Dedifferentiated amniotic fluid mesenchymal stem cell (primary cell): Measurements from ENCODE around the gene TMED1.
"Not testable (repeated sequence)": the region's sequence is repeated elsewhere in the genome, so short reads cannot be mapped to it uniquely, and the experiment has no call there.

Experiments
- DNase-seq: peaks from one replicate; pipeline ENCODE4 v3.0.0-alpha.2; 2016; ENCODE audit errors: extremely low spot score

Gene TMED1, protein sequence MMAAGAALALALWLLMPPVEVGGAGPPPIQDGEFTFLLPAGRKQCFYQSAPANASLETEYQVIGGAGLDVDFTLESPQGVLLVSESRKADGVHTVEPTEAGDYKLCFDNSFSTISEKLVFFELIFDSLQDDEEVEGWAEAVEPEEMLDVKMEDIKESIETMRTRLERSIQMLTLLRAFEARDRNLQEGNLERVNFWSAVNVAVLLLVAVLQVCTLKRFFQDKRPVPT

DNA sequence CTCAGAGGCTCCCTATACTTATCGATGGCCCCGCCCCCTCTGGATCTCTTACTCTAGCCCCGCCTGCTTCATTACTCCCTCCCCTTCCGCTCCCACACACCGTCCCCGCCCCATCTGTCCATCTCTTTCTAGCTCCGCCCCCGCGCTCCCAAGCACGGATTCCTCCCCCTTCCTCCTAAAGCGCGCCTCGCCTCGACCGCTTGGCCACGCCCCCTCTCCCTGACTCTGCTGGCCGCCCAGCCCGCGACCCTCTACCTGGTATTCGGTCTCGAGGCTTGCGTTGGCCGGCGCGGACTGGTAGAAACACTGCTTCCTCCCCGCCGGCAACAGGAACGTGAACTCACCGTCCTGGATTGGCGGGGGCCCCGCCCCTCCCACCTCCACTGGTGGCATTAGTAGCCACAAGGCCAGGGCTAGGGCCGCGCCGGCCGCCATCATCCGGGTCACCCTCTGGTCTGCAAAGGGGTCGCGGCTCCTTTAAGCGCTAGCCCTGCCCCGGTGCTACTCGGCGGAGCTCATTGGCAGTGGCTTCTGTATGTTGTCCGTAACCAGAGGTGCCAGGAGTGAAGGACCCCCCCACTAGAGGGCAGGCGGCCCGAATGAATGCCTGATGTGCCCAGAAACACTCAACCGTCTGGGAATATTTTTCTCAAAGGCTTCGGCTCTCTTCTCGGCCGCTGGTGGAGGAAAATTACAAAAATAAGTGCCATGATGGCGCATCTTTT lies at the start of gene TMED1:
TSS of gene TMED1 (minus strand) at position 459 of the 725 bp plus-strand sequence. CDS start at position 438, 21 bp downstream.
- peak; percentile 99 for DNase-seq

DNA sequence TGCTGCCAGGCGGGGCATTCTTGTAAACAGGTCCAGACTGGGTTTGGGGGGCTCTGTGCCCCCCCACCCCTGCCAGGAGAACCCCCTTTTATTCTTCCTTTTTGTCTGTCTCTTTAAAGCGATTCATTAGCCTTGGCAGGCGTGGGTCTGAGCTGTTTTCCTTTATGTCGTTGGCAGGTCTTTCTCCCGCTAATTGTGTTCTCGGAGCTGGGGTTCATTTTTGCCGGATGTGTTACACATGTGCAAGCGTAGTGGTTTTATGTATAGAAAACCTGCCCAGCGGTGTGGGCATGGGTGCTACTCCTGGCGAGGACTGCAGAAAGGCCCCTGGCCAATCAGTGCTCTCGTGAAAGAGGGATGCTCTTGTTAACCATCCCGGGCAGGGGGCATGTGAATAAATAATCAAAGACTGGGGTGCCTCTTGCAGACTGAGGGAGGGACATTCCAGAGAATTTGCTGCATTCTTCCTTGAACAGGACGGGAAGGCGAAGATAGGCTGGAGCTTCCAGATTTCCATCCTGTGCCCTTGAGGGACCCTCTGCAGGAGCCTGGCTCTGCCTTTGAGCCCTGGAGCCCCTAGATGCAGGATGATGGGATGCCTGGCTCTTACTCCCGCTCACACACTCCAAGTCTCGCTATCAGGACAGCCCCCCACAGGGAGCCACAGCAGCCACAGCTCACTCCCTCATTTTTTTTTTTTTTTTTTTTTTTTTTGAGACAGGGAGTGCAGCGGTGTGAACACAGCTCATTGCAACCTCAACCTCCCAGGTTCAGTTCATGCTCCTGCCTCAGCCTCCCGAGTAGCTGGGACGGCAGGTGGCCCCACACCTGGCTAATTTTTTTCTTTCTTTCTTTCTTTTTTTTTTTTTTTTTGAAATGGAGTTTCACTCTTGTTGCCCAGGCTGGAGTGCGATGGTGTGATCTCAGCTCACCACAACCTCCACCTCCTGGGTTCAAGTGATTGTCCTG lies 49.5 kb upstream of the TMED1 start:
- DNase-seq: no peak

DNA sequence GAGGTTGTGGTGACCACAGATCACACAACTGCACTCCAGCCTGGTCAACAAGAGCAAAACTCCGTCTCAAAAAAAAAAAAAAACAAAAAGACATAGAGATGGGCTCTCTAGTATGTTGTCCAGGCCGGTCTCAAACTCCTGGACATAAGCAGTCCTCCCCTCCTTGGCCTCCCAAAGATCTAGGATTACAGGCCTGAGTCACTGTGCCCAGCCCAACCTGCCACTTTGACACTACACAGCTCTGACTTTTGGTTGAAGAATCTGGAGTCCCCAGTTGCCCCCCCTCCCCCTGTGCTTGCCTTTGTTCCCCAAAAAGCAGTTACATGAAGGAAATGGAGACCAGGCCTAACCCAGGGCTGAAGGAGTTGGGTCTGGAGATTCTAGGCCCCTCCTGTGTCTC lies 48.3 kb upstream of the TMED1 start:
- peak; percentile 91 for DNase-seq

DNA sequence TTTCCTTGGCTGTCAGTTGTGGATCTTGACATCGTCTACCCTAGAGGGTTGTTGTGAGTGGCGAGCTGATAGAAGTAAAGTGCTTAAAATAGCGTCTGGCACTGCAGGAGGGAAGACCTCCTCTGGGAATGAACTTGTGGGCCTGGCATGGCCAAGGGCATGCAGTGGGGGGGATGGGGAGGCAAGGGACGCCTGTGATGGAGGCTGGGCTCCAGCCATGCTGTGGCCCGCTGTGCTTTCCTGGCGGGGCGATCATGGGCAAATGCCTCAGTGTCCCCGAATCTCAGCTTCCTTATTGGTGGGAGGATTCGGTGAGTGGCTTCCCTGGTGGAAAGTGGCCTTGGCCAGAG lies 46.1 kb upstream of the TMED1 start:
- no peak for DNase-seq

DNA sequence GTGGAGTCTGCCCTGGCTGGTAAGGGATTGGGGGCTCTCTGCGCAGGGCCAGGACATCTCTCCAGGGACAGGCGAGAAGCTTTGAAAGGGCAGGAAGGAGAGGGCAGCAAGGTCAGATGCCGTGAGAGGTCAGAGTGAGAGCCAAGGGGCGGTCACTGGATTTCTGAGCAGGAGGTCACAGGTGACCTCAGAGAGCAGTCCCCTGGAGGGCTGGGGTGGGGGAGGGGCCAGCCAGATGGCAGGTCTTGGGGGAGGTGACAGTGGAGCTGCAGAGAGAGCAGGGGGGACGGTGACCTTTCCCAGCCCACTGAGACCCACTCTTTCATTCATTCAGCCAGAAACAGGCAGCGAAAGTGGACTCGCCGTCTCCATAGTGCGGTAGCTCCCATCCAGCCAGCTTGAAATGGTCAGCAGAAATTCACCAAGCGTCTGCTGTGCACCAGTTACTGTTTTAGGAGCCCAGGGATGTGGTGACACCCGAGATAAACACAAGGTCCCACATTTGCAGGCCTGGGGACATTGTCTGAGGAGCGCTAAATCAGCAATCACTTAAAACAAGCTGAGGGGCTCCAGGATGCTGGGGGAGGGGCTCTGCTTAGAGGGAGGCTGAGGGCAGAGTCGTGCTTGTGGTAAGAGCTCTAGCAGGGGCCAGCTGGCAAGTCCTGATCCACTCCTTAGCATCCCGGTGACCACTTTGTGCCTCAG lies 45.5 kb upstream of the TMED1 start:
- no peak for DNase-seq

DNA sequence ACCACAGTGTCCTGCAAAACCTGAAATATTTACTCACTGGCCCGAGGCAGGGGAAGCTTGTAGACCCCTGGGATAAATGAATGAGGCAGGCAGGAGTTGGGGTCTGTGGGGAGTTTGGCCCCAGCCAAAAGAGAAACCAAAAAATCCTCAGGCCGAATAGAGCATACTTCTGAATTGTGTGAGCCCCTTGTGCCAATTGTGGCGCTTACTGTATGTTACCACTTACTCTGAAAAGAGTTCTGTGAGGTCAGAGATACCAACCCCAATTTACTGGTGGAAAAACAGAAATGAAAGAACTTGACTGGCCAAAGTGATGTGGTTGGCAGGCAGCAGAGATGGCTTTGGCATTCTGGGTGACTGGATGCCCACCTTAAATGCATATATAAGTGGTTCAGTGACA lies 42.2 kb upstream of the TMED1 start:
- DNase-seq: no peak

DNA sequence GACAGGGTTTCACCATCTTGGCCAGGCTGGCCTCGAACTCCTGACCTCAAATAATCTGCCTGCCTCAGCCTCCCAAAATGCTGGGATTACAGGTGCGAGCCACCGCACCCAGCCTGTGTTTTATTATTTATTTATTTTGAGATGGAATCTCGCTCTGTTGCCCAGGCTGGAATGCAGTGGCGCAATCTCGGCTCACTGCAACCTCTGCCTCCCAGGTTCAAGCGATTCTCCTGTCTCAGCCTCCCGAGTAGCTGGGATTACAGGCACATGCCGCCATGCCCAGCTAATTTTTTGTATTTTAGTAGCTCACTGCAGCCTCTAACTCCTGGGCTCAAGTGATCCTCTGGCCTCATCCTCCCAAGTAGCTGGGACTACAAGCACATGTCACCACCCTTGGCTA lies 41.6 kb upstream of the TMED1 start:
- DNase-seq: not testable (repeated sequence)

DNA sequence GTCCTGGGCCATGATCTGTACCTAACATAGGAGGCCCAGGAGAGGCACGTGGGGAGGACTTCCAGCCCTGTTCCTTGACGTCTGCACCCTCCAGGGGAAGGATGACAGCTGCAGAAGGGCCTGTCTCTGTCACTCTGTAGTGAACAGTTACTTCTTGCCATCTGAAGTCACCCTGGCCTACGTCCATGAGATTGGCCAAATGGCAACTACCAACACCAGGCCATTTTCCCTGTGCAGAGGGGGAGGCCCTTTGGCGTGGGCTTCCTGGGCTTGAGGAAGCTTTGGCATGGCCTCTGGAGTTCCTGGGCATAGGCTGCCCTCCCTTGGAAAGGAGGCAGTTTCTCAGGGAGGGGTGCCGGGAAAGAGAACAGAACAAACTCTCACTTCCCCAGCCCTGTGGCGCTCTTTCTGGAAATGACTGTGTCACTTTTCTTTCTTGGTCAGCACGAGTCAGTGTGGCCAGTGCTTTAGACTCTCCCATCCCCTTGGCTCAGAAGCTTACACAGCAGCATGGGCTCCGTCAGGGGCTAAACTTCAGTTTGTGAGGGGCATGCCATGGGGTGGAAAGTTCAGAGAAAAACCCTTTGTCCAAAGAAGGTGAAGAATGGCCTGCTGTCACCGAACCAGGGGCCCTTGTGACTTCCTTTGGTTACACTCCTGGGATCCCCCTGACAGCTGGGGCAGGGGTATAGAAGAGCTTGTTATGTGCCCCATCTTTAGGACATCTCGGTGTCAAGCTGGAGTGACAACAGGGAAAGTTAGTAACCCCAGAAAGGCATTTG lies 40.6 kb upstream of the TMED1 start:
- no peak for DNase-seq

DNA sequence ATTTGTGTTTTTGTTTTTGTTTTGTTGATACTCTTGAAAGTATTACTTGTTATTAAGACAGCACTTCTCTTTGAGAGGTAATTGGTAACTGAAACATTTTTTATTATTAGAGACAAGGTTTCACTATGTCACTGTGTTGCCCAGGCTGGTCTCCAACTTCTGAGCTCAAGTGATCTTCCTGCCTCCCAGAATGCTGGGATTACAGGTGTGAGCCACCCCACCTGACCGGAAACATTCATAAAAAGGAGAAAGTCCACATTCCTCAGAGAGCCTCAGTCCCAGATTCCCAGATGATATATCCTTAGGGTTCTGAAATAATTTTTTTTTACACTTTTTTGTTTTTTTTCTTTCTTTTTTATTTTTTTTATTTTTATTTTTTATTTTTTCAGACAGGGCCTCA lies 38.0 kb upstream of the TMED1 start:
- no peak for DNase-seq

DNA sequence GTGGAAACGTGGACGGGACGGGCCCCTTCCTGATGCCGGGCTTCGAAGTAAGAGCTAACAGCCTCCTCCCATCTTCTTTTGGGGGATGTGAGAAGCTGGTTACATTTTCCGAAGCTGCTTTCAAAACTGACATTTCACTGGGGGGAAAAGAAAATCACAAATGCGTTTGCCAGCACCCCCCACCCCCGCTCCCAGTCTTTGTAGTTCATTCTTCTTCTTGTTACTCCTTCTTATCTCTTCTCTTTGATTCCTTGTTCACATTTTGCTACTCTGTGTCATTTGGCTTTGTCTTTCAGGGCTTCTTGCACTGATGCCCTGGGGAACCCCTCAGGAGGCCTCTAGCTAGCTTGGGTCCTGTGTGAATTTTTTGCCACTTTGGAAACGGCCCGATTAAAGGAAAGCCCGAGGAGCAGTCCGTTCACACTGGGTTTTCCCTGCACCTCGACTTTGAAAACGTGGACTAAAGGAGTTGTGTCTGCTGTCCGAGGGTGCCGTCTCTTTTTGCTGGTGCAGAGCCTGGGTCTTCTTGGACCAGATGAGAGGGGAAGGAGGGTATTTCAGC lies 36.6 kb upstream of the TMED1 start:
- DNase-seq: no peak

DNA sequence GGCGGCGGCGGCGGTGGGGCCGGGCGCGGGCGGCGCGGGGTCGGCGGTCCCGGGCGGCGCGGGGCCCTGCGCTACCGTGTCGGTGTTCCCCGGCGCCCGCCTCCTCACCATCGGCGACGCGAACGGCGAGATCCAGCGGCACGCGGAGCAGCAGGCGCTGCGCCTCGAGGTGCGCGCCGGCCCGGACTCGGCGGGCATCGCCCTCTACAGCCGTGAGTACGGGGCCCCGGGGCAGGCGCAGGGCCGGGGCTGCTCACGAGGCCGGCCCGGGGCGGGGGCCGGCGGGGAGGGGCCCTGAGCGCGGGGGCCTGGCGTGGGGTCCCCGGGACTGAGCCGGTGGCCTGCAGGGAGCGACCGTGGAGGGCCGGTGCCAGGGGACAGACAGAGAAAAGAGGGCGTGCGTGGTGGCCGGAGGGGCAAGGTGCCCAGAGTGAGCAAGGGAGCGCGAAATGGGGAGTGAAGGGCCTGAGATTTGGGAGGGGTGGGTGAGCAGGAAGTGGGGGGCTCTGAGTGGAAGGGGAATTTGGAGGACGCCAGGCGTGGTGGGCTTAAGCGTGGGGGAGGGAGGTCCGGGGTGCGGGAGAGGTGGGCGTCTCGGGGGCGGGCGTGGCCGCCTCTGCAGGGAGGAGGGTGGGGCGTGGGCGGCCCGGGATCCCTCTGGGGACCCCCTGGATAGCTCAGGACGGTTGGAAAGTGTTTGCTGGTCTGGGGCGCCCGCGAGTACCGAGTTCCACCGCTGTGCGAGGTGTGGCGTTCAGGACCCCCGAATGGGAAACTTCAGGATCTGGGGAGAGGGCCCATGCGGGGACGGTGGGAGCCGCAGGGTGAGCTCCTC lies 35.9 kb upstream of the TMED1 start:
- no peak for DNase-seq

DNA sequence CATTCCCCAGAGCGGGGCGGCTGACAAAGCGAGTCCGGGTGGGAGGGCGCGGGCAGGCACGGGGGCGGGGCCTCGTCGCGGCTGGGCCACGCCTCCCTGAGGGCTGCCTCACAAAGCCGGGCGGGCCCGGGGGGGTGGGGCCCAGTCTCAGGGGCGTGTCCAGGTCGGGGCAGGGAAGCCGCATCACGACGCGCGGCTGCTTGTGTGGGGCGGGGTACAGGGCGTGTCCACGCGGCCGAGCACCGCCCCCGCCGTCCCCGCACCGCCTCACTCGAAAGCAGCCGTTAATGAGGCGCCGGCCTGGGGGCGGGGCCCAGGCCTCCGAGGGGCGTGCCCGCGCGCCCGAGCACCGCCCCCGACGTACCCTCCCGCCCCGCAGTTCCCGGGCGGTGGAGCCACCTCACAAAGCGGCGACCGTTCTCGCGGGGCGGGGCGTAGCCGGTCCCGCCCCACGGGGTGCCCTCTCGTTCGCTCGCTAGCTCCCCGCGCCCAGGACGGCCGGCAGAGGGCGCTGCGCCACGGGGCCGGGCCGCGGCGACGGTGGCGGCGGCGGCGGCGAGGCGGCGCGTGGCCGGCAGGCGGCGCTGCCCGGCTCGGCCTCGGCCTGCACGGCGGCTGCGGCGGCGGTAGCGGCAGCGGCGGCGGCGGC lies 35.1 kb upstream of the TMED1 start, which contains the start of gene CARM1:
TSS of gene CARM1 (plus strand) at position 599 of the 649 bp plus-strand sequence. CDS start 150 bp downstream, outside the sequence.
- DNase-seq: peak; percentile 98

DNA sequence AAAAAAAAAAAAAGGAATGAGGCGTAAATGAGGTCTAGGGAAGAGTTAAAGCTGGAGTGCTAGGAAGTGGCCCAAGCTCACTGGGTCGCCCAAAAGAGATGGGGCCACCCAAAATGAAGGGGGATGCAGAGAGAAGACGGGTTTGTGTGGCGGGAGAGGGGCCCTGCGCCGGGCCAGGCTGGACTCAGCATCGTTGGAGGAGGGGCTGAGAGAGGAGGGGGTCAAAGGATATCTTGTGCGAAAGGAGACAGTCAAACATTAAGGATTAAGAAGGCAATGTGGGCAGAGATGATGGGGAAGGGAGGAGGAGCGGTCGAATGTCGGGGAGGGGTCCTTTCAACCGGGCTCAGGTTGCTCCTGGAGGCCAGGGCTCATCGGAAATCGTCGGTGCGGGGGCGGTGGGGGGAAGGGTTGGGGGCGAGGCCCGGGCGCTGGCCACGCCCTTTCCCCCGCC lies 34.5 kb upstream of the TMED1 start:
- no peak for DNase-seq

DNA sequence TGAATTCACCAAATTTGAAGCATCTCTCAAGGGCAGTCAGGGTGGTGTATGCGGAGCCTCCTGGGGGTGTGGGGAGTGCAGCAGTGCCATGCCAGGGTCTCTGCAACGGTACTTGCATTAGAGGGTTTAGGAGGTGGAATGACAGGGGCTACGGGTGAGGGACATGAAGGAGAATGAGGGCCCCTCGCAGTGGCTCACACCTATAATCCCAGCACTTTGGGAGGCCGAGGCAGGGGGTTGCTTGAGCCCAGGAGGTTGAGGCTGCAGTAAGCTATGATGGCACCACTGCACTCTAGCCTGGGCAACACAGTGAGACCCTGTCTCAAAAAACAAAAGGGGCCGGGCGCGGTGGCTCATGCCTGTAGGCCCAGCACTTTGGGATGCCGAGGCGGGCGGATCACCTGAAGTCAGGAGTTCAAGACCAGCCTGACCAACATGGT lies 33.9 kb upstream of the TMED1 start:
- DNase-seq: not testable (repeated sequence)

DNA sequence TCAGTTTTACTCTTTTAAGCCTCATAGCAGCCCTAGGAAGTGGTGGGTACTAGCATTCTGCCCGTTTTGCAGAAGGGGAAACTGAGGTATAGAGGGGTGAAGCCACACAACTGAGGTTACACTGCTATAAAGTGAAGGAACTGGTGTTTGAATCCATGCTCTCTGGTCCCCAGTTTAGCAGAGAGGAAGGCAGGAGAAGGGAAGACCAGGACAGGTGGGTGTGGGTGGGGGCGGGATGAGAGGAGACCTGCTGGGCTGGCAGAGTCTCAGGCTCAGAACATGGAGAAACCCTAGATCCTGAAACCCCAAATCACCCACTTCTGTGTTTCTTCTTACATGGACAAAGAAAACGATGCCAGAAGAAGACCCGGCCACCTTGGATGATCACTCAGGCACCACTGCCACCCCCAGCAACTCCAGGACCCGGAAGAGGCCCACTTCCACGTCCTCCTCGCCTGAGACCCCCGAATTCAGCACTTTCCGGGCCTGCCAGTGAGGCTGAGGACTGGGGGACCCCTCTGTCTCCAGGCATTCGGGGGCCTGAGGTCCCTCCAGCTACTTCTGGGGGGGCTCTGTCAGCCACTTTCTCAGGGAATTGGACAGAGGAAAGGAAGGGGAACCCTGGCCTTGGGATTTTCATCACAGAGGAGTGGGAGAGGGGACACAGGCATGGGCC lies 33.0 kb upstream of the TMED1 start:
- DNase-seq: no peak

DNA sequence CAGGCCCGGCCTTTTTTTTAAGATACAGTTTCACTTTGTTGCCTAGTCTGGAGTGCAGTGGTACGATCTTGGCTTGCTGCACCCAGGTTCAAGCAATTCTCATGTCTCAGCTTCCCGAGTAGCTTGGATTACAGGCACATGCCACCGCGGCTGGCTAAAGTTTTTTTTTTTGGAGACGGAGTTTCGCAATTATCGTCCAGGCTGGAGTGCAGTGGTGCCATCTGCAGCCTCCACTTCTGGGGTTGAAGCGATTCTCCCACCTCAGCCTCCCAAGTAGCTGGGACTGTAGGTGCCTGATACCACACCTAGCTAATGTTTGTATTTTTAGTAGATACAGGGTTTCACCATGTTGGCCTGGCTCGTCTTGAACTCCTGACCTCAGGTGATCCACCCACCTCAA lies 30.5 kb upstream of the TMED1 start:
- no peak for DNase-seq

DNA sequence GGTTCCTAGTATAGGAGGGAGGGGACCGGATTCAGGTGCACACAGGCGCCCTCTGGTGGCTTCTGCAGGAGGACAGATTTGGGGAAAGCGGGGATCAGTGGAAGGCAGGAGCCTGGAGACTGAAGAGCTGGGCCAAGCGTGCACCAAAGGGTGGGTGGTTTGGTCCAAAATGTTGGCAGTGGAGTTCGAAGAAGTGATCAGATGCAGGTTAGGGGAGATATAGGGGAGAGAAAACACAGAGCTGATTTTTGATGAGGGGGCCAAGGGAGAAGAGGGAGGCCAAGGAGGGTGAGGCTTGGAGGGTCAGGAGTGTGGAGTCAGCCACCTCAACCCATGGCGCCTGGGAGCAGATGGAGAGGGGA lies 28.5 kb upstream of the TMED1 start:
- peak; percentile 78 for DNase-seq

DNA sequence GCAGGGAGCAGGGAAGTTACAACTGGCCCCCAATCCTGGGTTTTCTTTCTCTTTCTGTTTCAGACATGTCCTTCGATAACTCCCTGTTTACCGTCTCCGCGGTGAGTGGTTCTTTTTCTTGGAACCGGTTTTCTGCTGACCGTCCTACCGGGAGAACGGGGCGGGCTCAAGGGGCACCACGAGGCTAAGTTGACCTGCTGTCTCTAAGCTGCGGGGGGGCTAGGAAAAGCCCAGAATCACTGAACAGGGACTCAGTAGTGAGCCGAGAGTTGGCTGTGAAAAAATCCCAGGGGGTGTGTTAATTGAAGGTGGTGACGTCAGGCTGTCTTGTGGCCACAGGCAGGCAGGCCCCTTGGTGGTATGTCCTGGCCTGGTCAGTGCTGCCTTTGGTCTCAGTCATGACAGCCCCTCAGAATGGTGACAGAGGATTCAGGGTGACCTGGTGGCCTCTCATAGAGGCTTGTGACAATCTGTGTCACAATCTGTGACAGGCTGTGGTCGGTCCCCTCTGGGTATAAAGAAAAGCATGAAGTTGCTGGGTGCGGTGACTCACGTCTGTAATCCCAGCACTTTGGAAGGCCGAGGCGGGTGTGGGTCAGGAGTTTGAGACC lies 27.2 kb upstream of the TMED1 start:
- no peak for DNase-seq
